Left lung (tissue), 10 donors: ENCODE results near the gene ADGRB3. TPM values are rescaled to one million over a fixed set of nuclear protein-coding genes. Genes with fewer than 3 reads are reported as not detected.

Experiments used
- ATAC-seq: fragments of 200-7000 bp; cut with Tn5 transposase; one replicate; pipeline ENCODE4 v1.9.1; 2020; ENCODE audit warnings: moderate library complexity
- DNase-seq, 4 donors: peaks; one replicate each; pipeline ENCODE4 v3.0.0-alpha.2; 2013 to 2020
- H3K27ac ChIP-seq, 2 donors: fragments of 200-600 bp; sonication (generic) in 1 of 2; one replicate each; pipeline versions ENCODE4 v1.5.0 to v1.8.0; 2020 to 2021
- H3K27me3 ChIP-seq, 2 donors: fragments of 200-600 bp; sonication (generic) in 1 of 2; one replicate each; pipeline versions ENCODE4 v1.5.0 to v1.8.0; 2020 to 2021
- H3K36me3 ChIP-seq, 2 donors: fragments of 200-600 bp; sonication (generic) in 1 of 2; one replicate each; pipeline versions ENCODE4 v1.5.0 to v1.8.0; 2020 to 2021
- H3K4me1 ChIP-seq, 2 donors: fragments of 200-600 bp; one replicate each; pipeline ENCODE4 v1.8.0; 2021
- H3K4me3 ChIP-seq, 2 donors: fragments of 200-600 bp; sonication (generic) in 1 of 2; one replicate each; pipeline versions ENCODE4 v1.5.0 to v1.8.0; 2020 to 2021; ENCODE audit warnings: mild to moderate bottlenecking in 1 of 2
- H3K9me3 ChIP-seq, 2 donors: fragments of 200-600 bp; sonication (generic) in 1 of 2; one replicate each; pipeline versions ENCODE4 v1.5.0 to v1.8.0; 2020 to 2021
- intact Hi-C, 2 donors: fragments of 100-400 bp; cut with DNase I; formaldehyde crosslinking; loops; one replicate each; pipeline versions ENCODE4 v1.11.2 to v1.14.2; 2022
- polyA plus RNA-seq, 6 donors: library from polyadenylated mRNA; unstranded; fragments of 120-200 nt; gene quantifications; one replicate each; pipeline ENCODE4 v1.2.1, GENCODE V29; 2013; ENCODE audit not compliant: insufficient read length in 6 of 6
- total RNA-seq, 2 donors: library from RNA; stranded (reverse); fragmentation: NEBNext Ultra II Directional; extraction: Animal tissue kit (Norgen Biotek cat#: 25700); gene quantifications; one replicate each; pipeline ENCODE4 v1.2.1, GENCODE V29; 2021
- TF ChIP-seq, protein P1 (sequence below), 2 donors: fragments of 200-600 bp; sonication (generic) in 1 of 2; IDR thresholded peaks; one replicate each; pipeline versions ENCODE4 v1.5.0 to v1.8.0; 2021; ENCODE audit warnings: antibody characterized with exemption in 2 of 2
- donor health status: DM: no; HTN: yes; CAD: no.
- donor health status: DM: no; HTN: no; CAD: no.

Gene ADGRB3
- total and polyA plus RNA-seq, 8 donors: 2.0 to 22.4 (median 13.7) TPM

- peak overlapping the region; percentile 47 to 57 for H3K4me3 ChIP-seq
- peaks cover 15 to 61% of the 10 kb centered on the region in 2 donors for H3K27me3 ChIP-seq
- H3K4me1 ChIP-seq: peaks cover 0 to 24% of the 10 kb centered on the region in 2 donors
- ATAC-seq (peak; percentile 29), DNase-seq (peak in 3 of 4 donors; percentile 34 to 54 (median 37))
- H3K9me3 ChIP-seq: no peaks in the 10 kb centered on the region
- no peaks in the 10 kb centered on the region for H3K36me3 ChIP-seq
- peak overlapping the region; percentile 23 to 72 for H3K27ac ChIP-seq
- intact Hi-C loops: loop anchor here in 1 of 2 donors (5.0 kb wide), 1 partner anchor 141 kb away; no protein-coding TSS in a partner anchor
- TF ChIP-seq, protein P1, sequence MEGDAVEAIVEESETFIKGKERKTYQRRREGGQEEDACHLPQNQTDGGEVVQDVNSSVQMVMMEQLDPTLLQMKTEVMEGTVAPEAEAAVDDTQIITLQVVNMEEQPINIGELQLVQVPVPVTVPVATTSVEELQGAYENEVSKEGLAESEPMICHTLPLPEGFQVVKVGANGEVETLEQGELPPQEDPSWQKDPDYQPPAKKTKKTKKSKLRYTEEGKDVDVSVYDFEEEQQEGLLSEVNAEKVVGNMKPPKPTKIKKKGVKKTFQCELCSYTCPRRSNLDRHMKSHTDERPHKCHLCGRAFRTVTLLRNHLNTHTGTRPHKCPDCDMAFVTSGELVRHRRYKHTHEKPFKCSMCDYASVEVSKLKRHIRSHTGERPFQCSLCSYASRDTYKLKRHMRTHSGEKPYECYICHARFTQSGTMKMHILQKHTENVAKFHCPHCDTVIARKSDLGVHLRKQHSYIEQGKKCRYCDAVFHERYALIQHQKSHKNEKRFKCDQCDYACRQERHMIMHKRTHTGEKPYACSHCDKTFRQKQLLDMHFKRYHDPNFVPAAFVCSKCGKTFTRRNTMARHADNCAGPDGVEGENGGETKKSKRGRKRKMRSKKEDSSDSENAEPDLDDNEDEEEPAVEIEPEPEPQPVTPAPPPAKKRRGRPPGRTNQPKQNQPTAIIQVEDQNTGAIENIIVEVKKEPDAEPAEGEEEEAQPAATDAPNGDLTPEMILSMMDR (IDR thresholded peaks at IDR 0.05): no peak
Measured at GRCh38 chr6:68635706-68636513, 828 bp downstream of the ADGRB3 start.

GRCh38 chr6:68636666-68637065 lies 1.6 kb downstream of the ADGRB3 start:
- TF ChIP-seq, protein P1 (IDR thresholded peaks at IDR 0.05): no peak
- Histone ChIP-seq H3K27me3 (peaks cover 15 to 61% of the 10 kb centered on the region in 2 donors), H3K4me3 (peak overlapping the region; percentile 47 to 57), H3K36me3 (no peaks in the 10 kb centered on the region), H3K9me3 (no peaks in the 10 kb centered on the region), H3K4me1 (peaks cover 0 to 24% of the 10 kb centered on the region in 2 donors), H3K27ac (no peak overlapping the region)
- no peak for DNase-seq
- intact Hi-C loops: loop anchor here in 1 of 2 donors (5.0 kb wide), 1 partner anchor 141 kb away; no protein-coding TSS in a partner anchor
- ATAC-seq: no peak

DNA sequence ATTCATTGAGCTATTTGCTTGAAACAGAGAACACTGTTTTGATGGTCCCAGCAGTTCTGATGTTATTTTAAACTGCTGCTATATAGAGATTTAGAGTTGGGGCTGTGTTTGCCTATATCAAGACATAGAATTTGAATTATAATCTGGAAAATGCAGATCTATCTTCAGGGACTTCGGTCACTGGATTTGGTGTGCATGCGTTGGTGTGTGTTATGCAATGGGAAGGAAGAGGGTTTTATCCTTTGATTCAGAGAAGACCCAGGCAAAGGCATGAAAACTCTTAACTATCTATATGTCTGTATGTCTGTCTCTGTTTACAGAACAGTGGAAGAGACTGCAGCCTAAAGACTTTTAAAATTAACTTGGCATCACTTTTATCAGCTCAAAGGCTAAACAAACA lies 2.0 kb downstream of the ADGRB3 start:
- Histone ChIP-seq H3K4me1 (peaks cover 0 to 24% of the 10 kb centered on the region in 2 donors), H3K27ac (no peak overlapping the region), H3K4me3 (peak overlapping the region in 1 of 2 donors; percentile 57), H3K27me3 (peaks cover 15 to 61% of the 10 kb centered on the region in 2 donors), H3K9me3 (no peaks in the 10 kb centered on the region), H3K36me3 (no peaks in the 10 kb centered on the region)
- DNase-seq (no peak), ATAC-seq (no peak)
- intact Hi-C loops: loop anchor here in 1 of 2 donors (5.0 kb wide), 1 partner anchor 140 kb away; no protein-coding TSS in a partner anchor
- TF ChIP-seq, protein P1 (IDR thresholded peaks at IDR 0.05): no peak

DNA sequence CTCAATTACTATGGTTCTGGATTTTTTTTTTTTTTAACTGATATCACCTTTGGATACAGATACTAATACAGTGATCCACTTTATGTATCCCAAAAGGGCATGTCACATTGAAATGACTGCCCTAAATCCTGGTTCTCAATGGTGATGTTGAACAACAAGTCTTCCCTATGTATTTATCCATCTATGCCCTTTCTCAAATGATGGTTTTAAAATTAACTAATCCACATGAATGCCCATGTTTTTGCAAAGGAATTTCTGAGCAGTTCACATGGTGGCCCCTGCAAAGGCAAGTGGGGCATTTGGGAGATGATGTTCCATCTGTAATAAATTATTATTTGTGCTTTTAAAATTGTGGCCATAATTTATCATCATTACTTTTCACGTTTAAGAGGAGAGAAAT lies 2.7 kb downstream of the ADGRB3 start:
- H3K27me3 ChIP-seq: peaks cover 15 to 61% of the 10 kb centered on the region in 2 donors
- H3K36me3 ChIP-seq: no peaks in the 10 kb centered on the region
- DNase-seq (no peak), ATAC-seq (no peak)
- H3K4me3 ChIP-seq: no peak overlapping the region
- H3K27ac ChIP-seq: no peak overlapping the region
- no peaks in the 10 kb centered on the region for H3K9me3 ChIP-seq
- TF ChIP-seq, protein P1 (IDR thresholded peaks at IDR 0.05): no peak
- H3K4me1 ChIP-seq: peaks cover 0 to 24% of the 10 kb centered on the region in 2 donors
- intact Hi-C loops: loop anchor here in 1 of 2 donors (5.0 kb wide), 1 partner anchor 140 kb away; no protein-coding TSS in a partner anchor
